UCSD-AML1 (cell line): ENCODE measurements around the gene ZNF665.
"Not testable (repeated sequence)": the region's sequence is repeated elsewhere in the genome, so short reads cannot be mapped to it uniquely, and the experiment has no call there.

ENCODE experiments used
- DNase-seq: peaks from one replicate; lab custom pipeline; 2025; ENCODE audit not compliant: unreplicated experiment; lab: John Stamatoyannopoulos, UW

The ZNF665 gene

GRCh38 chr19:53192771-53193534, at the start of gene ZNF665:
Gene ZNF665, minus strand, starts transcription at chr19:53193358. Its CDS starts 10,460 bp downstream, at chr19:53182898.
- DNase-seq, result peak; percentile 87

- DNase-seq, result no peak
Observed at GRCh38 chr19:53237114-53237777, 44.1 kb upstream of the ZNF665 start.

- no peak for DNase-seq
Observed at GRCh38 chr19:53224606-53225005, 31.4 kb upstream of the ZNF665 start.

DNA sequence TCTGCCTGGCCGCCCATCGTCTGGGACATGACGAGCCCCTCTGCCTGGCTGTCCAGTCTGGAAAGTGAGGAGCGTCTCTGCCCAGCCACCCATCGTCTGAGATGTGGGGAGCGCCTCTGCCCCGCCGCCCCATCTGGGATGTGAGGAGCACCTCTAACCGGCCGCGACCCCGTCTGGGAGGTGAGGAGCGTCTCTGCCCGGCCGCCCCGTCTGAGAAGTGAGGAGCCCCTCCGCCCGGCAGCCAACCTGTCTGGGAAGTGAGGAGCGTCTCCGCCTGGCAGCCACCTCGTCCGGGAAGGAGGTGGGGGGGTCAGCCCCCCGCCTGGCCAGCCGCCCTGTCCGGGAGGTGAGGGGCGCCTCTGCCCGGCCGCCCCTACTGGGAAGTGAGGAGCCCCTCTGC, 29.6 kb upstream of the ZNF665 start:
- not testable (repeated sequence) for DNase-seq

DNA sequence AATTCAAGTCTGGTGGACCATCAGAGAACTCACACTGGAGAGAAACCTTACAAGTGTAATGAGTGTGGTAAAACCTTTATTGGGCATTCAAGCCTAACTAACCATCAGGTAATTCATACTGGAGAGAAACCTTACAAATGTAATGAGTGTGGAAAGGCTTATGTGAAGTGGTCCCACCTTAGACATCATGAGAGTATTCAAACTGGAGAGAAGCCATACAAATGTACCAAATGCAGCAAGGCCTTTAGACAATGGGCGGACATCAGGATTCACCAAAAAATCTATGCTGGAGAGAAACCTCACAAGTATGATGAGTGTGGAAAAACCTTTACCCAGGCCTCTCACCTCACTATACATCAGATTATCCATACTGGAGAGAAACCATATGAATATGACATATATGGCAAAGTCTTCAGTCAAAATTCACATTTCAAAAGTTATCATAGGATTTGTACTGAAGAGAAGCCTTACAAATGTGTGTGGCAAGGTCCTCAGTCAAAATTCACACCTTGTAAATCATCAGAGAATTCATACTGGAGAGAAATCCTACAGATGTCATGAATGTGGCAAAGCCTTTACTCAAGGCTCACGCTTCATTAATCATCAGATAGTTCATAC, 19.7 kb upstream of the ZNF665 start:
- DNase-seq, result no peak

- DNase-seq, result not testable (repeated sequence)
Observed at GRCh38 chr19:53211554-53211953, 18.4 kb upstream of the ZNF665 start.

GRCh38 chr19:53196777-53197396, 3.7 kb upstream of the ZNF665 start:
- DNase-seq, result peak; percentile 55

DNA sequence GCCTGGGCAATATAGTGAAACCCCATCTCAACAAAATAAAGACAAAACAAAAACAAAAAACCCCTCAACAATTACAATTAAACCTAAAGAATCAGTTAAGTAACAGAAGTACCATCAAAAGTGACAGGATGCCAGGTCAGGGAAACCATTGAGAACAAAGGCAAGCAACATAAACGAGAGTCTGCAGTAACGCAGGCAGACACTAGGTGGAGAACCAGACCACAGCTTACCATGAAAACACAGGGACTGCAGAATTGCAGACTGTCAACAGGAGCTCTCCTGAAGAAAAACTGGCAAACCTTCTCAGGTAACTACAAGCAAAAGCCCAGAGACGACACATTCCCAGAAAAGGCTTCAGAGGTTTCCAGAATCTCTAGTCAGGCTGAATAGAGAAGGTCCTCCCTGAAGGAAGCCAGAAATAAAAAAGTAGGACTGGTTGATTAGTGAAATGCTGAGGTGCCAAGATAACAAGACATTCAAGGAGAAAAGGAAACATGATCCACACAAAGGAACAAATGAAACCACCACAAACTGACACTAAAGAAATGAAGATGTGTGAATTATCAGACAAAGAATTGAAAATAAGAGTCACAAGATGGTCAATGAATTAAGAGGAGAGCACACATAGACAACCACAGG, 2.2 kb upstream of the ZNF665 start:
- peak; percentile 53 for DNase-seq

DNA sequence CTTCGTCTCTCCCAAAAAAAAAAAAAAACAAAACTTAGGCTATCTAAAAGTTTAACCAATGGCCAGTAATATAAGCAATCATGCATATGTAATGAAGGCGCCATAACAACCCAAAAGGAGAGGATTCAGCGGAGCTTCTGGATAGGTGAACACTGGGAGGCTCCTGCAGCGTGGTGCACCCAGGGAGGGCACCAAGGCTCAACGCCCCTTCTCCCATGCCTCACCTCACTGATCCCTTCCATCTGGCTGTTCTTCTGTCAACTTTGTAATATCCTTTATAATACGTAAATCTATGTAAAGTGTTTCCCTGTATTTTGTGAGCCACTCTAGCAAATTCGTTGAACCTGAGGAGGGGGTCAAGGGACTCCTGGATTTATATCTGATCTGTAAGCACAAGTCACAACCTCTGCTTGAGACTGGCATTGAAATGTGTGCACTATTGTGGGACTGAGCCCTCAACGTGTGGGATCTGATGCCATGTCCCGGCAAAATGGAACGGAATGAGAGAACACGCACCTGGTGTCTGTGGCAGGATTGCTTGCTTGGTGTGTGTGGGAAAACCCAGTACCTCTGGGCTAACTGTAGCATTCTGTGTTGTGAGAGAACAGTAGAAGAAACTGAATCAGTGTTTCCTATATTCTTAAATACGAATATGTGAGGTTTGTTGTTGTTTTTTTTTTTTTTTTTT, 521 bp upstream of the ZNF665 start:
- no peak for DNase-seq

DNA sequence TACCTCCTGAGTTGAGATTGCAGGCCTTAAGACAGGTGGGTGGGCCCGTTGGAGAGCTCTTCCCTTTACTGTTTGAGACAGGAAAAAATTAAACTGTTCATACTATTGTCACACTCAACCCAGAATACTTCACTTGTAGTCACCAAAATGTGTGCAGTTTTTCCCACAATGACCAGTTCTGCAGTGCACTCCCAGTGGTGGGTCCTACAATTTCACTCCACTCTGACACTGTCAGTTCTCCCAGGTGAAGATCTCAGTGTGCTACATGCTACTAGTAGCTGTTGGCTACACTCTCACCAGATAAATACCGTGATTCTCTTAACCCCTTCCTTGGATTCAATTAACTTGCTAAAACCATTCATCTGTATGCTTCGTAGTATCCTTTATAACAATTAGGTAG, 2.9 kb downstream of the ZNF665 start:
- no peak for DNase-seq

GRCh38 chr19:53189691-53190198, 3.4 kb downstream of the ZNF665 start:
- not testable (repeated sequence) for DNase-seq

DNA sequence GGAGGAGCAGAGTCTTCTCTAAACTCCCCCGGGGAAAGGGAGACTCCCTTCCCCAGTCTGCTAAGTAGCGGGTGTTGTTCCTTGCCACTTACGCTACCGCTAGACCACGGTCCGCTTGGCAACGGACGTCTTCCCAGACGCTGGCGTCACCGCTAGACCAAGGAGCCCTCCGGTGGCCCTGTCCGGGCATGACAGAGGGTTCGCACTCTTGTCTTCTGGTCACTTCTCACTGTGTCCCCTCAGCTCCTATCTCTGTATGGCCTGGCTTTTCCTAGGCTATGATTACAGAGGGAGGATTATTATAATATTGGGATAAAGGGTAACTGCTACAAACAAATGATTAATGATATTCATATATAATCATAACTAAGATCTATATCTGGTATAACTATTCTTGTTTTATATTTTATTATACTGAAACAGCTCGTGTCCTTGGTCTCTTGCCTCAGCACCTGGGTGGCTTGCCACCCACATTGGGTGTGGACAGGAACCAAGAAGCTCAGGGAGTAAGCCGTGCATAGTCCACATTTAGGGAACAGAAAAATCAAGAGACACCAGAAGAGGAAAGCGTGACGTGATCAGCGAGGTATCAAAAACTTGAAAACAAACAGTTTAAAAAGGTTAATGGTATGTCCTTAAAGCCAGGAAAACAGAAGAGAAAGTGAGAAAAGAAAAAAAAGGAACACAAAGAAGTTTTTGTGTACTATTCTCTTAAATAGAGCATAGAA, 7.8 kb downstream of the ZNF665 start:
- peak; percentile 29 for DNase-seq

DNA sequence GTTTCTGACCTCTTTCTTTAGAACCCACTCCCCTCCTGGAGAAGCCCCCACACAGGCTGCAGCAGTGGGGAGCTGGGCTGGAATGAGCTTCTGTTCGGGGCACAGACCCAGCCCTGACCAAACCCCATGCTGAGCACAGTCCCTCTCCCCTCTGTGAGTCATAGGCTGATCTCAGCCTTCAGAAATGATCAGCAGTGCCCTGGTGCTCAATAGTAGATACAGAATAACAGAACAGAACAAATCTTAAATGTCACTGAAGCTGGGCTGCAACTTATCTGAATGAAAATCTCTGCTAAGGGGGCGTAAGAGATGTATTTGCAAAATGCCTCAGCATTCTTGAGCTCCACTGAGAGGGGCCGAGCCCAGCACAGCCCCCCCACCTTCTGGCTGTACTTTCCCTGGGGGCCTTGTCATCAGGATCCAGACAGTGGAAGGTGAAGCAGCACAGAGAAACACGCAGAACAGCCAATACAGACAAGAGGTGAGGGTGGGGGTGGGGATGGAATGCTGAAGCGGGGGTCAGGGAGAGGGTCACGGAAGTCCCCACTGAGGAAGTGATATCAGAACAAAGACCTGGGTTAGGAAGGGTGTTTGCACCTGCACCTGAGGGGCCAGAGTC, 9.9 kb downstream of the ZNF665 start:
- DNase-seq, result no peak

GRCh38 chr19:53182202-53182601, 11.0 kb downstream of the ZNF665 start:
- no peak for DNase-seq

- no peak for DNase-seq
Observed at GRCh38 chr19:53177986-53178385, 15.2 kb downstream of the ZNF665 start.

DNA sequence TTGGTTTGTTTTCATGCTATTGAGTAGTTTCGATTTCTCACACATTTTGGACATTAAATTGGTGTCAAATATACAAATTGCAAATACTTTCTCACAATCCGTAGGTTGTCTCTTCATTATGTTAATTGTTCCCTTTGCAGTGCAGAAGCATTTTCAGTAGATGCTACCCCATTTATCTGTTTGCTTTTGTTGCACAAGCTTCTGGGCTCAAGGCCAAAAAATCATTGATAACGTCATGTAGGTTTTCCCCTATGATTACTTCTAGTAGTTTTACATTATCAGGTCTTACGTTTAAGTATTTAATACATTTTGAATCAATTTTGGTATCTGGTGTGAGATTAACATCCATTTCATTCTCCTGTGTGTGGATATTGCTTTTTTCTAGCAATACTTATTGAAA, 20.3 kb downstream of the ZNF665 start:
- no peak for DNase-seq

DNA sequence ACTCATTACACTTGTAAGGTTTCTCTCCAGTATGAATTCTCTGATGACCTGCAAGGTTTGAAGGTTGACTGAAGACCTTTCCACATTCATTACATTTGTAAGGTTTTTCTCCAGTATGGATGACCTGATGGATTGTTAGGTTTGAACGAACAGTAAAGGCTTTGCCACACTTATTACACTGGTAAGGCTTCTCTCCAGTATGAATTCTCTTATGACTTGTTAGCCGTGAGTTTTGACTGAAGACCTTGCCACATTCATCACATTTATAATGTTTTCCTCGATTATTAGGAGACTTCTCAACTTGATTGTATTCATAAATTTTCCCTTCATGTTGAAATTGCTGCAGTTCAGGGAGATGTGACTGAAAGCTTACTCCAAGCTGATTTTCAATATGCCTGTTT, 27.5 kb downstream of the ZNF665 start:
- DNase-seq, result no peak

DNA sequence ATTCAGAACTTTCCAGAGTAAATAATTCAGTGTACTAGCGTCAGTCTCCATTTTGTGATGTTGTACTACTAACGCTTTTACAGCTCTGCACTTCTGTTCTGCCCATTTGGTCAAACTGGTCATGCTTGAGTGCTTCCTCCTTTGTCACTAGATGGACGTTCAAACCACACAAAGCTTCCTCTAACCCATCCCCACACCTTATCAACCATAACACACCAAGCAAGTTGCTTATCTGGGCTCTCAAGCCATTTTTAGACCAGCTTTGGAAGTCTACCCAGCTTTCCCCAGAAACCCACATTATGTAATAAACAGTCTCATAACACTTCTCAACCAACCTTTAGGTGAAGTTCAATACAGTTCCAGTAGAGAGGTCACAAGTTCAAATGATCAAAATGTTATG, 32.0 kb downstream of the ZNF665 start:
- DNase-seq, result no peak

GRCh38 chr19:53160350-53160749, 32.8 kb downstream of the ZNF665 start:
- no peak for DNase-seq
